Chondrocyte (in vitro differentiated cells): ENCODE results near the gene MAP3K20. TPM values are rescaled to one million over a fixed set of nuclear protein-coding genes. Genes with fewer than 3 reads are reported as not detected.
"Not testable (repeated sequence)": the region's sequence is repeated elsewhere in the genome, so short reads cannot be mapped to it uniquely, and the experiment has no call there.

Experiments
- DNase-seq: peaks from one replicate; pipeline ENCODE4 v3.0.0; 2021; ENCODE audit warnings: mixed read lengths, low spot score
- H3K27ac Mint-ChIP-seq: one replicate; pipeline ENCODE4 v1.8.0; 2021; ENCODE audit warnings: mild to moderate bottlenecking, moderate library complexity, mixed read lengths; ENCODE audit not compliant: unreplicated experiment
- H3K27me3 Mint-ChIP-seq: 2 replicates; pipeline ENCODE4 v1.8.0; 2021; ENCODE audit warnings: low read depth, mixed read lengths
- H3K36me3 Mint-ChIP-seq: 2 replicates; pipeline ENCODE4 v1.8.0; 2021; ENCODE audit warnings: low read depth, mixed read lengths
- H3K4me1 Mint-ChIP-seq: 2 replicates; pipeline ENCODE4 v1.8.0; 2021; ENCODE audit warnings: low read depth, mild to moderate bottlenecking, mixed read lengths
- H3K4me3 Mint-ChIP-seq: one replicate; pipeline ENCODE4 v1.8.0; 2021; ENCODE audit warnings: mild to moderate bottlenecking, moderate library complexity, mixed read lengths; ENCODE audit not compliant: unreplicated experiment
- H3K9me3 Mint-ChIP-seq: 2 replicates; pipeline ENCODE4 v1.8.0; 2021; ENCODE audit warnings: low read depth, mixed read lengths
- total RNA-seq: library from RNA; stranded (reverse); gene quantifications from 3 replicates; pipeline ENCODE4 v1.2.1, GENCODE V29; 2021
- TF ChIP-seq, protein P1 (sequence below): fragments of 200-600 bp; sonication (generic); IDR thresholded peaks from 2 replicates; pipeline ENCODE4 v1.5.0; 2021; ENCODE audit warnings: antibody characterized with exemption, mild to moderate bottlenecking, moderate library complexity

MAP3K20 gene
- total RNA-seq, 1 donor from 2014 or later: 68.5 TPM

DNA sequence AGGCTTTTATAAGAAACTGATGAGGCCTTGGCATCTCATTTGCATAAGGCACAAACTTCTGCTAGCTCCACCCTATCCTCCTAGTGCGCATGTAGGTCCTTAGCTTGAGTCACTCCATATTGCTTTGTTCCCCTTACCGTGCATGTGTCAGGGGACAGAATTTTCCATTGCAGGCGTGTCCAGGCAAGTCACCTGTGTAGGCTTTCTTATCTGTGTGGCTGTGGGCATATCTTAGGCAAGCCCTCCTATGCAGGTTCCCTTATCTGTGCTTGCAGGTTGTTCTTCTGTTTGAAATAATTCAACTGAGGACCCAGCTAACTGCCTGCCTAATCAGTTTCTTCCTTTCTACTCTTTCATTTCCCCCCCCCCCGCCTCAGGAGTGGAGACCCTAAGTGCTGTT, 215.8 kb downstream of the MAP3K20 start:
- H3K4me3 Mint-ChIP-seq: no peak overlapping the region
- H3K27ac Mint-ChIP-seq: no peak overlapping the region

GRCh38 chr2:173296235-173296634, 220.6 kb downstream of the MAP3K20 start:
- no peaks in the 10 kb centered on the region for H3K4me1 Mint-ChIP-seq
- peaks cover 12% of the 10 kb centered on the region for H3K36me3 Mint-ChIP-seq
- TF ChIP-seq, protein P1, sequence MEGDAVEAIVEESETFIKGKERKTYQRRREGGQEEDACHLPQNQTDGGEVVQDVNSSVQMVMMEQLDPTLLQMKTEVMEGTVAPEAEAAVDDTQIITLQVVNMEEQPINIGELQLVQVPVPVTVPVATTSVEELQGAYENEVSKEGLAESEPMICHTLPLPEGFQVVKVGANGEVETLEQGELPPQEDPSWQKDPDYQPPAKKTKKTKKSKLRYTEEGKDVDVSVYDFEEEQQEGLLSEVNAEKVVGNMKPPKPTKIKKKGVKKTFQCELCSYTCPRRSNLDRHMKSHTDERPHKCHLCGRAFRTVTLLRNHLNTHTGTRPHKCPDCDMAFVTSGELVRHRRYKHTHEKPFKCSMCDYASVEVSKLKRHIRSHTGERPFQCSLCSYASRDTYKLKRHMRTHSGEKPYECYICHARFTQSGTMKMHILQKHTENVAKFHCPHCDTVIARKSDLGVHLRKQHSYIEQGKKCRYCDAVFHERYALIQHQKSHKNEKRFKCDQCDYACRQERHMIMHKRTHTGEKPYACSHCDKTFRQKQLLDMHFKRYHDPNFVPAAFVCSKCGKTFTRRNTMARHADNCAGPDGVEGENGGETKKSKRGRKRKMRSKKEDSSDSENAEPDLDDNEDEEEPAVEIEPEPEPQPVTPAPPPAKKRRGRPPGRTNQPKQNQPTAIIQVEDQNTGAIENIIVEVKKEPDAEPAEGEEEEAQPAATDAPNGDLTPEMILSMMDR: no peak
- peaks cover 2% of the 10 kb centered on the region for H3K27me3 Mint-ChIP-seq
- no peak for DNase-seq
- H3K27ac Mint-ChIP-seq: no peak overlapping the region
- no peak overlapping the region for H3K4me3 Mint-ChIP-seq
- peaks cover 42% of the 10 kb centered on the region for H3K9me3 Mint-ChIP-seq

More for the DNA sequence above, 215.8 kb downstream of the MAP3K20 start:
- Mint-ChIP-seq H3K9me3 (peaks cover 7% of the 10 kb centered on the region), H3K4me1 (peaks cover 6% of the 10 kb centered on the region), H3K27me3 (peaks cover 2% of the 10 kb centered on the region), H3K36me3 (peaks cover 3% of the 10 kb centered on the region)
- no peak for DNase-seq
- TF ChIP-seq, protein P1: no peak

DNA sequence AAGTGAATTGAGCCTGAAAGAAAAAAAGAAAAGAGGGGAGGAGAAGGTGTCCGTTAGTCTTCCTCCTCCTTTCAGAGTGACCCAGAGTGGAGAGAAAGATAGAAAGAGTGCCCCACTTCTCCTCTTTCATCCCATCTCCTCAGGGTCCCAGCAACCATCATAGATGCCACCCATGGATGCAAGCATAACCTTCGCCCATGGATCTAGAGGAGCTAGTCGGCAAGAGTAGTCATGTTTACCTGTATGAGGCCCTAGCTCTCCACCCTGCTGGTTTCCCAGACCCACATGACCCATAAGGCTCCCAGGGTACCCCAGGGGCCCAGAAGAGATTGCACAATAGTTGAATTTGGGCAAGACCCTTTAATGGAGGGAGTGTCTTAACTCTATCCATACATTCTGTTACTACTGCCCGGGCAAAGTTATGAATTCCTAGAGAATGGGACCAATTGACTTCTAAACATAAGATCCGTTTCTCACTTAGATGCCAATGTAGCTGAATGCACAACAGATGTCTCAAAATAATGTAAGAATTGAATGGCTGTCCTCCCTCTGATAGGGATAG, 223.0 kb downstream of the MAP3K20 start:
- Mint-ChIP-seq H3K27ac (no peak overlapping the region), H3K9me3 (peaks cover 46% of the 10 kb centered on the region)

DNA sequence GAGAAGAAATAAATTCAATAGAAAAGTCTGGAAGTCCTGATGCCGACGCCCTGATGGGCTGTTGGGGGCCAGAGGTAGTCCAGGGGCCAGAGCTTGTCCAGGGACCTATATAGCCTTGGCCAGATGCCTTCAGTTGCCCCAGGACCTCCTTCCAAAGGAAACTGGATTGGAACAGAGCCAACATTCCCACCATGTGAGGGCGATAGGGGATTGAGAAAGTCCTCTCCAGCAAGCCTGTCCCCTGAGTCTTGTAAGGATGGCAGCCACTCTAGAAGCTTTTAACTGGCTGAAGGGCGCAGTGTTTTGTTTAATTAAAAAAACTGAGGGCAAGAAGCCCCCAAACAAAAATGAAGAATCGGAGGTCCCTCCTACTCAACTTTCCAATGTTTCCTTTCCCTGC, 224.1 kb downstream of the MAP3K20 start:
- TF ChIP-seq, protein P1: no peak
- Mint-ChIP-seq H3K27ac (no peak overlapping the region), H3K4me1 (no peaks in the 10 kb centered on the region), H3K9me3 (peaks cover 46% of the 10 kb centered on the region), H3K36me3 (peaks cover 12% of the 10 kb centered on the region), H3K27me3 (no peaks in the 10 kb centered on the region), H3K4me3 (no peak overlapping the region)
- no peak for DNase-seq

More for the DNA sequence above, 223.0 kb downstream of the MAP3K20 start:
- no peaks in the 10 kb centered on the region for H3K4me1 Mint-ChIP-seq
- H3K4me3 Mint-ChIP-seq: no peak overlapping the region
- H3K36me3 Mint-ChIP-seq: peaks cover 12% of the 10 kb centered on the region
- no peaks in the 10 kb centered on the region for H3K27me3 Mint-ChIP-seq
- DNase-seq: no peak
- TF ChIP-seq, protein P1: no peak

DNA sequence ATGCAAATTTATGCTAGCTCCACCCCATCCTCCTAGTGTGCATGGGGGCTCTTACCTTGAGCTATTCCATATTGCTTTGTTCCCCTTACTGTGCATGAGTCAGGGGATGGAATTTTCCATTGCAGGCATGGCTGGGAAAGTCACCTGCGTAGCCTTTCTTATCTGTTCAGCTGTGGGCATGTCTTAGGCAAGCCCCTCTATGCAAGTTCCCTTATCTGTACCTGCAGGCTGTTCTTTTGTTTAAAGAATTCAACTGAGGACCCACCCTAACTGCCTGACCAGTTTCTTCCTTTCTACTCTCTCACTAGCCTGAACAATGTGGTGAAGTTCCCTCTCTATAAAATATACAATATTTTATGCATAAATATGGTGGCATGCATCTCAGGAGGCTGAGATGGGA, 224.8 kb downstream of the MAP3K20 start:
- no peaks in the 10 kb centered on the region for H3K27me3 Mint-ChIP-seq
- TF ChIP-seq, protein P1: no peak
- H3K36me3 Mint-ChIP-seq: peaks cover 12% of the 10 kb centered on the region
- no peak for DNase-seq
- no peak overlapping the region for H3K4me3 Mint-ChIP-seq
- peaks cover 46% of the 10 kb centered on the region for H3K9me3 Mint-ChIP-seq
- H3K27ac Mint-ChIP-seq: no peak overlapping the region
- no peaks in the 10 kb centered on the region for H3K4me1 Mint-ChIP-seq

GRCh38 chr2:173301549-173301948, 225.9 kb downstream of the MAP3K20 start:
- H3K9me3 Mint-ChIP-seq: peaks cover 41% of the 10 kb centered on the region
- H3K4me3 Mint-ChIP-seq: not testable (repeated sequence)

More at GRCh38 chr2:173301549-173301948, 225.9 kb downstream of the MAP3K20 start:
- not testable (repeated sequence) for H3K27me3 Mint-ChIP-seq, H3K36me3 Mint-ChIP-seq, H3K27ac Mint-ChIP-seq, DNase-seq, H3K4me1 Mint-ChIP-seq
